ENCODE results near the gene SEMA3B.
"Not testable (repeated sequence)": the region's sequence is repeated elsewhere in the genome, so short reads cannot be mapped to it uniquely, and the experiment has no call there.

The SEMA3B gene

DNA sequence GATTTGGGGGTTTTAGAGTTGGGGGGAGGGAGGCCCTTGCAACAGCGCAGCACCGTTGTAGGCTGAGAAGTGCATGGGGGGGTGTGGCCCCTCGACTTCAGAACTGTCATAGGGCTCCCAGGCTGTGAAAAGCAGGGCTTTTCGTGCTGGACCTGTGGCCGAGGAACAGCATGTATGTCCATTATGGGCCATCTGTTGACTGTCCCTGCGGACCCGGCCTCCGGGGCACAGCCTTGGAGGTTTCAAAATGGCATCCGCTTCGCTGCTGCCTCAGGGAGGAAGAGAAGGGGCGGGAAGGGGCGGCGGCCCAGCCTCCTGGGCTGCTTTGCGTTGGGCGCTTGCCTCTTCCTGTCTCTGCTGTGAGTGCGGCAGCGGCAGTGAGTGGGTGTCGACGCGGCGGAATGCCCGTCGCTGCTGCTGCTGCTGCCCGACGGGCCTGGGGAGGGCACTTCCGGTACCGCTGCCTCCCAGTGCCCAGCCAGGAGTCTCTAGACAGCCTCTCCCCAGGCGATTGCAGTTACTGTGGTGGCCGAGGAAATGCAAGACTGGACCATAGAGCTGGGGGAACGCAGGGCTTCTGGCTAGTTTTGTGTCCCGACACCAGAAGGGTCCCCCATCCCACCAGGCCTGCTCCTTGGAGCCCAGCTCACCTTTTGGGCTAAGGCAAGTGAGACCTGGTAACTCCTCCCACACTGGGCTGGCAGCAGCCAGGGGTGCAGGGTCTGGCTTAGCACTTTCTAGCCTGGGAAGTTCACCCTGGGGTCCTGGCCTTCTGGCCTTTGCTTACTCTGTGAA, 31.0 kb upstream of the SEMA3B start:
- peak; percentile 84 for DNase-seq (ENCODE audit: low spot score)

DNA sequence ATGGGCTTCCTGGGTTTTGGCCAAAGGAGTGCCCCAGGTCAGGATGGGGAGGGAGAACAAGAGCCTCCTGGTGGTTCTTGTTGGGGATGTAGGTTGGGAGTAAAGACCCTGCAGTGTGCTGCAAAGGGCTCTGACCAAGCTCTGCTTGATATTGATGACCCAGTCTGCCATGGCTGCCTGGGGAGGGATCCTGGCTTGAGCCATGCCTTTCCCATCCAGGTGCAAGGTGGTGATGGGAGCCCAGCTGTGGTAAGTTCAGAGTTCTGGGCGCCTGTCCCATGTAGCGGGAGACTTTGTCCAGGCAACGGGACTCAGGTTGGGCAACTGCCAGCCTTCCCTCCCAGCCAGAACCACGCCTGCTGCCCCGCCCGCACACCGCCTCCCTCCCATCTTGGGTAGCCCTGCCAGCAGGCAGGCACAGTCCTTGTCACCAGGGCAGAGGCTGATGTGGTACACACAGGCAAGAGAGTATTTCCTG, 30.4 kb upstream of the SEMA3B start:
- peak; percentile 77 for DNase-seq (ENCODE audit: low spot score)

DNA sequence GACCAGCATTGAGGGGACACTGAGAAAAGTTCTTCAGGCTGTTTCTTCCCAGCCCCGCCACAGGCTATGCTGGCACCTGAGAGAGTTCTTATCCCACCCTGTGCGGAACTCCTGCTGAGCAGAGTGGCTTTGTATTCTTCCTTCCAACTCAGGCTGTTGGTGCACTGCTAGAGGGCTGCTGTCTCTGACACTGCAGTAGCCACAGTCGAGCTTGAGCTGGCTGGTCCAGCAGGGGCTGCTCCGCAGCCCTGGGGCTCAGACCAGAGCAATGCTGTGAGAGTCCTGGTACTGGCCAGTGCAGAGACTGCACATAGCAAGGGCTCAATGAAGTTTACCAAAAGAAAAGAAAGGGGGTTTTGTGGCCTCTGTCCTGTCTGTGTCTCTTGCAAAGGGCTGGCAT, 29.3 kb upstream of the SEMA3B start:
- DNase-seq (ENCODE audit: low spot score), result no peak

DNA sequence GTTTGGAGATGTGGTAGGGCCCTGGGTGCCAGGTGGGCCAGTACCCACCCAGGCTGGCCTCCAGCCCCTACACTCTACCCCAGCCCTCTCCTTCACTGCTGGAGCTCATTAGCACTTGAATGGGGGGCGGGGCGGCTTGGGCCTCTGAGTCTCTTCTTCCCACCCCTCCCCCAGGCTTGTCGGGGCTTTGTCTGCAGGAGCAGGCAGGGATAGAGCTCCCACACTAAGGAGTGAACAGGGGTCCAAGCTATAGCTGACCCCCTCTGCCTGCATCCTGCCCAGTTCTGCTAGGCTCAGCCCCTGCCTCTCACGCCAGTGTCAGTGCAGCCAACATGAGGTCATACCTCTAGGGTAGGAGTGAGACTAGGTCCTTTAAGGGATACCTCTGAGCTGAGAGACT, 27.8 kb upstream of the SEMA3B start:
- DNase-seq (ENCODE audit: low spot score), result no peak

DNA sequence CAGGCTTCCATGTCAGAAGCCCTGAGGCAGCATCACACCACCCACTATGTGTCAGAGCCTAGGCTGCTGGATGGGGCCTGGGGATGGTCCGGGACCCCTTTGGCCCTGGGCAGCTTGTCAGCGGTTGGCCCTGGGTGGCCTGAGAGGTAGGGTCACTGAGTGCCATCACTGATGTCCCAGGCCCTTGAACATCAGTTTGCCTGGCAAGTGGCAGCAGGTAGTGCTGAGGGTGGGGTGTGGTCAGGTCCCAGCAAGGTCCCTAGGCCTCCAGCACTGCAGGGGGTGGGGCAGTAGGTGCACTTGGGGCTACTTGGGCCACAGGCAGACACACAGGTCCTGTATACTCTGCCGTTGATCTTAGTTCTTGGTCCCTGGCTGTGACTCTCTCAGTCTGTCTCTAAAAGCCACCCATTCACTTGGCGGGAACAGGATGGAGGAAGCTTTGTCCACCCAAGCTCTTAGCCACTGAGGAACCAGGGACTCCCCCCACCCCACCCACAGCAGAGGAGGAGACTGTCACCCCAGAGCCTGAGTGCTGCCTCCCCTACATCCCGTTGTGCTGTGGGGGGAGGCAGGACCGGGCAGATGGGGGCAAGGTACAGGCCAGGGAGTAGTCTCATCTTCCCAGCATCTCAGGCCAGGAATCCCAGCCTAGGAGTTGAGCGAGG, 27.1 kb upstream of the SEMA3B start:
- no peak for DNase-seq (ENCODE audit: low spot score)

DNA sequence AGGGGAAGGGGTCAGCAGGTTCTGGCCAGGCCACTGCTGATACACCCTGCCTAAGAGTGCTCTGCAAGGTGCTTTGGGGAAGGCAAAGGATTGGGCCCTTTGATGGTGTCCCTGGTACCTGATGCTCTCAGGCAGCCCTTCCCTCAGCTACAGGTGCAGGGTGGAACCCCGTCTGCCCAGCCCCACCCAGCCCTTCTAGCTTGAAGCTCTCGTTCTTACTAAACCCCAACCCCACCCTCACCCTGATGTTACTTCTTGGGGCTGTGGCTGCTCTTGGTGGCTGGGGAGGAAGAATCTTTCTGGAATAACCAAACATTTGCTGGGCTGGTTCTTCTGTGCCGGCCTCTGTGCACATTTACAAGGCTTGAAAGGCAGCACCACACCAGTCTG, 26.6 kb upstream of the SEMA3B start:
- DNase-seq (ENCODE audit: low spot score), result no peak

DNA sequence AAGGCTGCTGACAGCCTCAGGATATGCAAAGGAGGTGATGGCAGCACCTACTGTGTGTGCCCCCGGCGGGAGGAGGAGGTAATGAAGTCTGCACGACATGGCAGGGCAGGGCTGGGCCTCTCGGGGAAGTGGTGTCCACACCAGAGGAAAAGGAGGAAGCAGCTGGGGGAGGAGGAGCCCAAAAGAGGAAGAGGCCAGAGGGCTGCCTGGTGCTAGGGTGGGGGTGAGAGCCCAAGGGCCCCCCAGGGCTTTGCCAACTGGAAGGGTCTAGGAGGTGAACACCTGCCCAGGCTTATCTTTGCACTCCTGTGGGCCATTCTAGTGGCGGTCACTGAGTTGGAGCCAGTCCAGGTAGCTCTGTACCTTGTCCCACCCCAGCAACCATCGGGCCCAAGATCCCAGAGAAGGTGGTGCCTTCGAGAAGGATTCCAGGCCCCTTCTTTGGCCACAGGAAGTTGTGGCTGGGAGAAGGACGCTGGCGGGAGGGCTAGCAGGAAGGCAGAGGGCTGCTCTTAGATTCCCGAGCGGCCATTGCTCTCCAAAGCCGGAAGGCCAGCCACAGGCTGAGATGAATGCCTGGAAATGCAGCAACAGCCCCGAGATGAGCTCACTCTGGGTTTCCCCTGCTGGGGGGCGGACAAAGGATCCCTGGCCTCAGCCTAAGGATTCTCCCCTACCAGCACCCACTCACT, 25.9 kb upstream of the SEMA3B start:
- DNase-seq (ENCODE audit: low spot score), result peak; percentile 48

DNA sequence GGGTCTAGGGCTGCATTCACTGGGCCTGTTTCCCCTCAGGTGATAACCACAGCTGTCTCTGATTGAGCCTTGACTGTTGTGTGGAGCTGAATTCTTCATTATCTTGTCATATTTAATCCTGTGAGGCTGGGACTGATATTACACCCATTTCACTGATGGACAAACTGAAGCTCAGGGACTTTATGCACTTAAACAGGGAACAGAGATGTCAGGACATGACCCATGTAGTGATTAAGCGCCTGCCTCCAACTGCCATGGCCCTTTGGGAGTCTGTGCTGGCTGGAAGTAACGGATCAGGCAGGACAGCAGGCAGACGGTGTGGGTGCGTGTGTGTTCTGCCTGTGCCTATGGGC, 25.4 kb upstream of the SEMA3B start:
- no peak for DNase-seq (ENCODE audit: low spot score)

DNA sequence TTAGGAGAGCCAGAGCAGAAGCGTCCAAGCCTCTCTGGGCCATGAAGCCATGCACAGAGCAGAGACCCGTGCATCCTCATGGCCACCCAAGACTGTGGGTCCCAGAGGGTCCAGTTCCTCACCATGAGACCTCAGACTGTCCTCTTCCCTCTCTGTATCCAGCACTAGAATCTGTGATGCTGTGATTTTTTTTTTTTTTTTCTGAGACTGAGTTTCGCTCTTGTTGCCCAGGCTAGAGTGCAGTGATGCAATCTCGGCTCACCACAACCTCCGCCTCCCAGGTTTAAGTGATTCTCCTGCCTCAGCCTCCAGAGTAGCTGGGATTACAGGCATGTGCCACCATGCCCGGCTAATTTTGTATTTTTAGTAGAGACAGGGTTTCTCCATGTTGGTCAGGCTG, 24.1 kb upstream of the SEMA3B start:
- DNase-seq (ENCODE audit: low spot score), result not testable (repeated sequence)

DNA sequence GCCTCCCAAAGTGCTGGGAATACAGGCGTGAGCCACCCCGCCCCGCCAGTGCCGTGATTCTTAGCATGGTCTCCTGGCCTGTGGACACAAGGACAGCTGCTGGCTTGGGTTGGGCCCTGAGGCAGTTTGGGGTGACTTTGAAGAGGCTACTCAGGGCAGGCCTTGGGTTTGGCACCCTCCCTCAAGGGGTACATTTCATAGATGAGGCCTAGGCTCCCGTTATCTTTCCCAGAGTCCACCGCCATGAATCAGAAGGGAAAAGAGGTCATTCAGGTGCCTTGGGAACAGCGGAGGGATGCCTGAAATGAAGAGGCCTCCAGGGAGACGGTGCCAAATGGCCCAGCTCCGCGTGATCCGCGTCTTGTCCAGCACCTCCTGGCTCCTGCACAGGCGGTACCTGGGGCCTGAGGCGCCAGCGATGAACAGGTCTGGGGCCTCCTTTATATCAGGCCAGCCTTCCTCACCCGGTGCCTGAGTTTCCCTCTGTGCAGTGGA, 23.6 kb upstream of the SEMA3B start:
- DNase-seq (ENCODE audit: low spot score), result no peak

DNA sequence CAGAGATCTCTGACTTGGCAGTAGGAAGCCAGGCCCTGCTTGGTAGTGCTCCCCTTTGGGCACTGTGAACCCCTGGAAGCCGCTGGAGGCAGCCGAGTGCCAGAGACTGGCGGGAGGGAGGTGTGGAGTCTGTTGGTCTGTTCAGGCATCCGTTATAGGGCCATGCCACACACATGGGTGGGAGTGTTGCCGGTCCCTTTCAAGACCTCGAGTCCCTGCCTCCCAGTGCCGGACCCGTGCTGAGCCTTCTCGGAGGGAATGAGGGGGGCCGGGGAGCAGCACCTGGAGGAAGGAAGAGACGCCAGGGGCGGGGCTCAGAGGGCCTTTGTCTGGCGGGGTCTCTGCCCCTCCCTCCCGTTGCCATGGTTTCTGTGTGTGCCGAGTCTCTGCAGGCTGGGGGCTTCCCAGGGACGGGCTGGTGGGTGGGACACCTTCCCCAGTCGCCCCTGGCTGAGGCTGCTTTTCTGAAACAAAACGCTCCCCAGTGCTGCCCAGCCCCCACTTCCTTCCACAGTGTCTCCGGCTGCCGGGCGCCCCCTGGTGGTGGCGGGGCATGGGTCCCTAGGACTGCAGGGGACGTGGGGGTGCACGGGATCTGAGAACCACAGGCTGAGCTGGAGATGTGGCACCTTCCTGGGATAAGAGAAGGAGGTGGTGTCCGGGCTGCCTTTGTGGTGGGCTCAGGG, 23.0 kb upstream of the SEMA3B start:
- peak; percentile 86 for DNase-seq (ENCODE audit: low spot score)

DNA sequence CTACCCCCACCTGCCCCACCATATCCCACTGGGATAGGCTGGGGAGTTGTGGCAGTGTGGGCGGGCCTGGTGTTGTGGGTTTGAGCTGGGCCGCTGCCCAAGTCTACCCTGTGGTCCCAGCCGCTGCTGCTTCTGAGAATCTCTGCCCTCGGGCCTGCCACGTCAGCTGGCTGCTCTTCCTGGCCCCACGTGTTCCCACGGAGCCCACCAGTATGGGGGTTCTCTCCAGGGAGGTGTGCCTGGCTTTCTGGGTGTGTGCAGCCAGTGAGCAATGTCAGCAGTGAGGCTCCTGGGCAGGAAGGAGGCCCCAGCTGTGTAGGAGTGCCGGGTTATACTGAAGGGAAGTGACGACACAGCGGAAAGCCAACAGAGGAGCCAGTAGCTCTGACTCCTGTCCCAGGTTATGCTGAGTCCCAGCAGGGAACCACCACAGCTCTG, 22.4 kb upstream of the SEMA3B start:
- peak; percentile 81 for DNase-seq (ENCODE audit: low spot score)

DNA sequence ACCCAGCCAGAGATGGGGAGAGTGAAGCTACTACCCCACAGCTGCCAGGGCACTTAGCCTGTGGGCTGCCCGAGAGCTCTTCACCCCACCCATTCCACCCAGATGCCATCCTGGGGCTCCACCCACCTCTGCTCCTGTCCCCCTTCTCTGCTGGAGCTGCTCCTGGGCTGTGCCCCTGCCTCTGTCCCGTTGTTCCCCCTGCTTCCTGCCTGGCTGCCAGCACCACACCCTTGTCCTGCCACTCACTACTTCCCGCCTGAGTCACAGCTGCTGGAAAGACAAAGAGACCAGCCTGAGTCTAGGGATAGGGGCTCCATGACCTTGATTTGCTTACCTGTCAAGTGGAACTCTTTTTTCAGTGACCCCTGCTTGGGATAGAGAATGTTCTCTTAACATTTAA, 20.6 kb upstream of the SEMA3B start:
- no peak for DNase-seq (ENCODE audit: low spot score)

DNA sequence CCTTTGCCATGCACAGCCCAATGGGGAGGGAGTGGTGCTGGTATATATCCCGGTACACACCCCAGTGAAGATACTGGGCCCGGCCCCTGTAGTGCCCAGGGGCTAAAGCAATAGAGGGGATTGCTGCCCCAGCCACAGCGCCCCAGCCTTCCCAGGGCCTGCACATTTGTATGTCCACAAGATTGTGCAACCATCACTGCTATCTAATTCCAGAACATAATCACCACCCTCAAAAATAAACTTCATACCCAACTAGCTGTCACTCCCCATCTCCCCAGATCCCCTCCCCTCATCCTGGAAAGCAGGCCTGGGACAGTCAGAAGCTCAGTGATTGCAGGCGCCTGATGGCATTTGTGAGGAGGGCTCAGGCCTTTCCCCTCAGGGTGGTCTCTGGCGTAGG, 19.5 kb upstream of the SEMA3B start:
- DNase-seq (ENCODE audit: low spot score), result no peak

DNA sequence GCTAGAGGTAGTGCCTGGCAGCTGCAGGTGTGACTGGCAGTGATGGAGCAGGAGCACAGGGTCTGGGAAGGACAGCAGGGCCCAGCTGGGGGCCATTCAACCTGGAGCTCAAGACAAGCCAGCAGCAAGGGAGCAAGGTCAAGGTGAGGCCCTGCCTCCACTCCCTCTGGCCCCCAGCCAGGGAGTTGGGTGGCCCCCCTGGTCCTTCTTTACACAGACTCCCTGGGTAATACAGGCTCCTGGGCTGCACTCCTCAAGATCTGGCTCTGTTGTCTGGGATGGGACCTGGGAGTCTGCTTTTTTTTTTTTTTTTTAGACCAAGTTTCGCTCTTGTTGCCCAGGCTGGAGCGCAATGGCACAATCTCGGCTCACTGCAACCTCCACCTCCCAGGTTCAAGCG, 18.4 kb upstream of the SEMA3B start:
- DNase-seq (ENCODE audit: low spot score), result no peak

DNA sequence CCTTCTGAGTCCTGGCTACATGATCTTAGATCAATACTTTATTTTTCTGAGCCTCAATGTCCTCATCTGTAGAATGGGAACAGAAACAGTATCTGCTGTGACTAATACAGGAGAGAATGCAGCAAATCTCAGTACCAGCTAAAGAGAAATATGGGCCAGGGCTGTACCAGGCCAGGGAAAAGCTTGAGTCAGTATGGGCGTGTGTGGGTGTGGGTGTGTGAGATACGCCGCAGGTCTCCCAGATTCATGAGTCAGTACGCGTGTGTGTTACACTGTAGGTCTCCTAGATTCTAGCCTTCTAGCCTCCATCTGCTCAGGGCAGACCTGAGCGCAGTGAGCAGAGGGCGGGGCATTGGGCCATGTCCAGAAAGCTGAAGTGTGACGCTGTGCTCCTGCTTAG, 17.7 kb upstream of the SEMA3B start:
- DNase-seq (ENCODE audit: low spot score), result peak; percentile 66

DNA sequence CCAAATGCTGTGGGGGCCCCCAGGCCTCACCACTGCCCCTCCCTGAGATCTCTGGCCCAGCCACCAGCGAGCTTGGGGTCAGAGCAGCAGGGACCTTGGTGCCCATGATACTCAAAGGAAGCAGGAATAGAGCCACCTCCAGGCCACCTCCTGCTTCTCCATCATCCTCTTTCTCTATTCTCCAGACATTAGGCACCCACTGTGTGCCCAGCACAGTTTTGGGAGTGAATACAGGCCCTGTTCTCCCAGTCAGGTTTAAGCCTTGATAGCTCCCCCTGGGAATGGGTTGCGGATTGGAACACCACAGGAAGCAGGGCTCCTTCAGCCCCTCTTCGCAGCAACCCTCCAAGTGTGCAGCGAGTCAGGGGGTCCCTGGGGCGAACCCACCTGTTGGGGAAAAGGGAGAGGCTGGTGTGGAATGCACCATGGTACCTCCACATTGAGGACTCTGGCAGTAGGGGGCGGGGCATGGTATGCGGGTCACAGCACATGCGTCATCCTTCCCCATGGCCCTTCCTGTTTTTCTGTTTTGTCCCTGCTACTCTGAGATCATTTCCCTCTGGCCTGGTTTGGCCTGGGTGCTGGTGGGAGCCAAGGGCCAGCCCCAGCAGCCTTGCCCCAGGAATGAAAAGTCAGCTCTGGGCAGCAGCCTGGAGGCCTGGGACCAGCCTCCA, 14.2 kb upstream of the SEMA3B start:
- peak; percentile 68 for DNase-seq (ENCODE audit: low spot score)

DNA sequence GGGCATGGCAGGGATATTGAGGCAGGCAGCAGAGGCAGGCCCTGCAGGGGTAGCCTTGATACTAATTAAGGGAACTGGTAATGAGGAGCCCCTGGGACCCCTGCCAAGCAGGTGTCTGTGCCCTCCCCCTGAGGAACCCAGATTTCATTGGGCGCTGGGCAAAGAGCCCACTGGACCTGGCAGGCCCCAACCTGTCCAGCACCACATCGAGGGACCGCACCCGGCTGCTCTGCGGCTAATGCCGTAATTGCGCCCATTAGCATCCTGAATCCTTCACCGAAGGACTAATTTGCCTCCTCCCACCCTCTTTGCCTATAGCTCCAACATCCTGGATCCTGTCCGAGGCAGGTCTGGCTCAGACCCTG, 13.7 kb upstream of the SEMA3B start:
- DNase-seq (ENCODE audit: low spot score), result no peak

DNA sequence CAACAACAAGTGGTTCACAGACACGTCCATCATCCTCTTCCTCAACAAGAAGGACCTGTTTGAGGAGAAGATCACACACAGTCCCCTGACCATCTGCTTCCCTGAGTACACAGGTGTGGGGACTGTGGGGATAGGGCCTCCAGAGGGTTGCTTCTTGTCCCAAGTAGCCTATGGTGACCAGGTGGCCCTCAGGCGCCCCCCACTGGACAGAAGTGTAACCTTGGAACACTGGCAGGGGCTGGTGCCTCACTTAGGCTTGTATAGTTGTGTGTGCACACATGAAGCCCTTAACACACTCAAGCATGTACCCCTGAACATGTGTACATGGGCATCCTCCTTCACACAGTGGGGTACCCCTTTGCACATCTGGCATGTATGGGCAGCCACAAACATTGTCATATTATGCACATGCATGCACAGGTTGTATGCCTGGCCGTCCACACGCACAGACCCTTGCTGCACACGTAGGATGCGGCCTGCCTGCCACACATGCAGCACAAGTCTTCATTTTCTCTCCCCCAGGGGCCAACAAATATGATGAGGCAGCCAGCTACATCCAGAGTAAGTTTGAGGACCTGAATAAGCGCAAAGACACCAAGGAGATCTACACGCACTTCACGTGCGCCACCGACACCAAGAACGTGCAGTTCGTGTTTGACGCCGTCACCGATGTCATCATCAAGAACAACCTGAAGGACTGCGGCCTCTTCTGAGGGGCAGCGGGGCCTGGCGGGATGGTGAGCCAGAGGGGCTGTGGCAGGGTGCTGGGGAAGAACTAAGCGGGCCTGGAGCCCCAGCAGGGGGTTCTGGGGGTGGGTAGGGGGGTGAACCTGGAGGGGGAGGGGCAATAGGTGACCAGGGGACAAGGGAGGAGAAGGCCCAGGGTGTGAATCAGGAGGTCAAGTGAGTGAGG, 11.7 kb upstream of the SEMA3B start:
- DNase-seq (ENCODE audit: low spot score), result no peak

DNA sequence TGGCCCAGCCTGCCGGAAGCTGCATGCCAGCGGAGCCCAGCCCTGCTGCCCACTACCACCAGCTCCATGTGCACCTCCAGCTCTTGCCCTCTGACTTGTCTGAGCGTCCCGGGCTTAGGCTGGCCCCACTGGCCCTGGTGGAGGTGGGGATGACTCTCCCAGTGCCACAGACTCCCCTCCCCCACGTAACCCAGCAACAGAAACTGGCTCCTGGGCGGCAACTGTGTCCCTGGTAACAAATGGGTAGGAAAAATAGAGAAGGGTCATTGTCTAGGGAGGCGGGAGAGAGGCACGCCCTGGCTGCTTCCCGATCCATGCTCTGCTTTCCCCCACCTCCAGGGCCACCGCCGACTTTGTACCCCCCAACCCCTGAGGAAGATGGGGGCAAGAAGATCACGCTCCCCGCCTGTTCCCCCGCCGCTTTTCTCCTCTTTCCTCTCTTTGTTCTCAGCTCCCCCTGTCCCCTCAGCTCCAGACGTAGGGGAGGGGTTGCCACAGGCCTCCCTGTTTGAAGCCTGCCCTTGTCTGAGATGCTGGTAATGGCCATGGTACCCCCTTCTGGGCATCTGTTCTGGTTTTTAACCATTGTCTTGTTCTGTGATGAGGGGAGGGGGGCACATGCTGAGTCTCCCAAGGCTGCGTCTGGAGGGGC, 10.8 kb upstream of the SEMA3B start:
- no peak for DNase-seq (ENCODE audit: low spot score)
